EH (cell line): ENCODE results near the gene PIK3R6.

Source experiments
- DNase-seq: peaks from one replicate; pipeline ENCODE4 v3.0.0-alpha.2; 2015; ENCODE audit warnings: low read depth

Gene PIK3R6

DNA sequence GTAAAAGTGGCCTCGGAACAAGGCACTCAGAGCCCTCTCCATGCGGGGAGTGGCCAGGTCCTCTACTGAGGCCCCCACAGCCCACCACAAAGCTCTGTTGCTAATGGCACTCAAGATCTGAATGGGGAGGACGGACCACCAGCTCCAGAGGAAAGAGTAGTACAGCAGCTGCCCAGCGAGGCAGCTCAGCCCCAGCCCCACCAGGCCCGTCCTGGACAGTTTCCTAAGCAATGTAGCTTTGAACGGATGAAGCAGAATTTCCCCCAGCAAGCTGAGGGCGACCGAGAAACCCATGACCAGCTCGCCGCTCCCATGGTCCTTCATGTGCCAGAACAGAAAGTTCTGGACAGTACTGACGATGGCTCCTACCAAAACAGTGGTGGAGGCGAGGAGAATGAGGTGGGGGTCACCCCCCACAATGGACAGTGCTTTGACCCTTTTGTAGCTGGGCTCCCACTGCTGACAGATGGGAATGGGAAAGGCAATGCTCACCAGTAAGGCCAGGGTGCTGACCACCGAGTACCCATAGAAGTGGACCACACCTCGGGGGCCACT, 69.8 kb downstream of the PIK3R6 start:
- no peak for DNase-seq

DNA sequence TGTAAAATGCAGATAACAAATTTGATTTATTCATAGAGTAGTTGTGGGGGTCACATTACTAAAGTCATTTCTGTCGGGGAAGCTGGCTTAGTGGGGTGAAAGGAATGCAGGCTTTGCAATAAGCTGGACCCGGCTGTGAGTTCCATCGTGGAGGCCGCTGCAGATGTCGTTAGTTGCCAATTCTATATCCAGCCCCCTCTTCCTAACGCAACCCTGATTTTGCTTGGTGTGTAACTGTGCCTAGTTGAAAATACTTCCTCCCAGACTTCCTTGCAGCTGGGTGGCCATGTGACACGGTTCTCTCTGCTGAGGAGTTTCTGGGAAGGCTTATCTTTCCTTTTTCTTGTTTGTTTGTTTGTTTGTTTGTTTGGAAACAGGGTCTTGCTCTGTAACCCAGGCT, 72.8 kb downstream of the PIK3R6 start:
- no peak for DNase-seq

DNA sequence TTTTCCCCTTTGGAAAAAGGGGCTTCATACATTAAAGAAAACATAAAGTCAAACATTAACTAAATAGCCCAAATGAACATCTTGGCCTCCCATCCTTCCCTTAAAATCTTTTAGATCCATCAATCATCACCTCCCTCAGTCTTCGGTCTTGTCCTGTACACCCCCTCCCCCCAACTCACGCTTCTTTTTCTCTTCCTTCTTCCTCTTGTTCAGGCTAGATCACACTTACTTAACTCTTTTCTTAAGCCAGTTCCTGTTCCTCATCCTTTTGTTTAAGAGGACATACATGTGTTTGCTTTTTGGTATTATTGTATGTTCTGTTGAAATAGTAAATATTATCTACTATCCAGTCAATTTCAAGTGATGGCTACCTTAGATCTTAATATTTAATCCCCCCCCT, 73.8 kb downstream of the PIK3R6 start:
- no peak for DNase-seq

DNA sequence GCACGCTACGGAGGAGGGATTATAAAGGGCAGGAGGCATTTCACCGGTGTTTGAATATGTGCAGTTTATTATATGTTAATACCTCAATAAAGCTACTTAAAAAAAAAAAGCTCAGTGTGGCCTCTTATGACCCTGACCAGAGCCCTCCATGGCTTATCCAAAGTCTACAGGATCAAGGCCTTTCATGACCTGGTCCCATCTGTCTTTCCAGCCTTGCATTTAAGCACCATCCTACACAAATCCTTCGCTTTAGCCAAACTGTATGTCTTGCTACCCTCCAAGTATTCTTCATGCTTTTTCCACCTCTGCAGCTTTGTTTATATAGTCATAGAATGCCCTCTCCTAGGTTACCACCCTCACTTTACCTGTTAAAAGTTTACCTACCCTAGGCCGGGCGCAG, 74.8 kb downstream of the PIK3R6 start:
- no peak for DNase-seq

DNA sequence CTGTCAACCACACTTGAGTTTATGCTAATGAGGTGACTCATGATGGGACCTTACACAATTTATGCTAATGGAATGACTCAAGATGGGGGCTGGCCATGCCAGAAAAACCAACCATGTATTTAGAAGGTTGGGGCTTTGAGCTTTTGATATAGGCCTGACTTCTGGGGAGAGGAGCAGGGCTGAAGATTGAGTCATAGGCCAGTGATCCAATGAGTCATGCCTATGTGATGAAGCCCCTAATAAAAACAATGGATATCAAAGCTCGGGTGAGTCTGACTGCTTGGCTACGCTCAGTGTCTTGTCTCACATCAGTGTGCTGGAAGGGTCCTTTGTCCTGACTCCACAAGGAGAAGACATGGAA, 75.6 kb downstream of the PIK3R6 start:
- DNase-seq, result peak; percentile 82

DNA sequence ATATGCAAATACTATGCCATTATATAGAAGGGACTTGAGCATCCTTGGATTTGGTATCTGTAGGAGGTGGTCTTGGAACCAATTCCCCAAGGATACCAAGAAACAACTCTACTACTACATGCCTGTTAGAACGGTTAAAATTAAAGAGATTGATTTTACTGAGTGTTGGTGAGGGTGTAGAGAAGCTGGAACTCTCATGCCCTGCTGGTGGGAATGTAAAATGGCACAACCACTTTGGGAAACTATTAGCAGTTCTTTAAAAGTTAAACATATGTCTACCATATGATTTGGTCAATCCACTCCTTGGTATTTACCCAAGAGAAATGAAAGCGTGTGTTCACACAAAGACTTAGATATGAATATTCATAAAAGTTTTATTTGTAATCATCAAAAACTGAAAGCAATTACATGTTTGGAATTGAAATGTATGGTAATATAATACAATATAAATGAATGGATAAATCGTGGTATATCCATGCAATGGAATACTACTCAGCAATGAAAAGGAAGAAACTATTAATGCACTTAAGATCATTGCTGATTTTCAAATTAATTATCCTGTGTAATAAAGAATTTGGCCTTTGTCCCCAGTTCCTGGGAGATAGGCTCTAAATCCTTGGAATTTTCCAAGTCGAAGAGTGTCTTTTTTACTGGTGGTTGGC, 76.1 kb downstream of the PIK3R6 start:
- DNase-seq, result no peak

DNA sequence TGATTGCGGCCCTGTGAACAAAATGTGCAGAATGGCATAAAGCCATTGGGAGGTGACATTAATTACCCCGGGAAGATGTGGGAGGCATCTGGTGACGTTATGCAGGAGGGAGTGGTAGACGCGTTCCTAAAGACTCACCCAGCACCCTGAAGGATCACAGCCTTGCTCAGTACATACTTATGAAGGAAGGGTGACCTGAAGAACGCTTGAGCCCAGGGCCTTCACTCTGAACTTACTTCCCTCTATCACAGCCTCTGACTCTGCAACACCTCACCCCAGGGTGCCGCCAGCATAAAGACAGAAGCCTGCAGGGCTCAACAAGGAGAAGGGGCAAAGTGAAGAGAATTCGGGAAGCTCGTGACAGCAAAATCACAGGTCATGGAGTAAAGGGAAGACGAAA, 77.7 kb downstream of the PIK3R6 start:
- DNase-seq, result no peak

DNA sequence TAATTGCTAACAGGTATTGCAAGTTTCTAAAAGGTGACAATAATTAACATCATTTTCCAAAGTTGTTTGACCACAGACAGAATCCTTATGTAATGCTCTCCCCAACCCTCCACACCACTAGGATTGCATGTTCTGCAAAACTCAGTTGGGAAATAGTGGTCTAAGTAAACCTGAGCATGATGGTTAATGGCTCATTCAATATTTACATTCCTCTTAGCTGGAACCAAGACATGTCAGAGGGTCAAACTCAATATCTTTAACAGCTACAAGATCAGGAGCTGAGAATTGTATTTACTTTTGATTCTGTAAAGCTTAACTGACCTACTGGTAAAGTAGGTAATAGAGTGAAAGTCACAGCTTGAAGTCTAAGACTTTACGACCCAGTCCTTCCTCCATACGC, 78.5 kb downstream of the PIK3R6 start:
- DNase-seq, result no peak

DNA sequence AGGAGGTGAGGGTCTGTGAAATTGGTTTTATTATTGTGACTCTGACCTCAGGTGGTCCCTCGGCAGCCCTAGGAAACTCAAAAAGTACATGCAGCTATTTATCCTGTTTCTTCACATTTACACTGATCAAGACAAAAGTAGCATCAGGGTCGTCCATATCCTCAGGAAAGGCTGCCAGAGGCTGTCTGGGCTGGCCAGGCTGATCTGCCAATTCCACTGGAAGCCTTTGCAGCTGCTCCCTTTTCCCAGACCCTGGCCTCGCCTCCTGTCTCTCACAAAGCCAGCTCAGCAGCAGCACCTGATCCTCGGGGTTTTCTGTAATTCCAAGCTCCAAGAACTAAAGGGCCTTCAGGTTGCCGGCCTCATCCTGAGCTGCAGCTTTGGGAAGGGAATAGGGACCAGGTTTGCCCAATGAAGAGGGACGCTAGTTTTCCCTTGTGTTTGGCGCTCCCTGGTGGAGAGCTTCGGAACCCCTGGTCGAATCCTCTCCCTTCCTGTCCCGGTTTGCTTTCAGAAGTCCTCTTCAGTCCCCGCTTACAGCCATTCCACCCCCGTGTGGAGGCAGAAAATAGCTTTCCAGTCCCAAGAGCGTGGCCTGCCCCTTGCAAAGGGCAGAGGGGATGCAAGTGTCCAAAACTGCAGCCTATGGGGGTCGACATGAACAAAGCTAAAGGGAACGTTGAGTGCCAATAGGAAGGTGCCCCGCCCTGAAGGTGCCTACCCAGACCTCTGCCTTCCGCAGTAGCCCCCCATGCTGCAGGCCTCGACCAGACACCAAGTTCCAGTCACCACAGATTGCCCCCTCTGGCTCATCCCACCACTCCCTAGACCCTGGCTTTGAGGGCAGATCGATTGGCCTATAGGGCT, 81.7 kb downstream of the PIK3R6 start:
- peak; percentile 70 for DNase-seq

DNA sequence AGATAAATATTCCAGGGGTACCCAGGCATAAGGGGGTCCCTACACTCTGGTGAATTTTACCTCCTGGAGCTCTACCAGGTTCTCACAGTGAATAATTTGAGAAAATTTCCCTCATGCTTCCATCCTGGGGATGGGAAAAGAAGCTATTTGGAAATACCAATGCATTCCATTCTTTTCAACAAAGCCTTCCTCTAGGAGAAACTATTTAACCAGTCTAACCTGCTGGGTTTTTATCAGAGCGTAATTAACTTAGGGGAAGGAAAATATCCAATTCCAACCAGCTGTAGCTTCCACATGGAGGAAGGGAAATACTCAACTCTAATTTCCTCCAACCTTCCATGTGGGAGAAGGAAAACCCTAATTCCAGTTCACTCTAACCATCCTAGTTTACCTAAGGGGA, 85.3 kb downstream of the PIK3R6 start:
- DNase-seq, result no peak

DNA sequence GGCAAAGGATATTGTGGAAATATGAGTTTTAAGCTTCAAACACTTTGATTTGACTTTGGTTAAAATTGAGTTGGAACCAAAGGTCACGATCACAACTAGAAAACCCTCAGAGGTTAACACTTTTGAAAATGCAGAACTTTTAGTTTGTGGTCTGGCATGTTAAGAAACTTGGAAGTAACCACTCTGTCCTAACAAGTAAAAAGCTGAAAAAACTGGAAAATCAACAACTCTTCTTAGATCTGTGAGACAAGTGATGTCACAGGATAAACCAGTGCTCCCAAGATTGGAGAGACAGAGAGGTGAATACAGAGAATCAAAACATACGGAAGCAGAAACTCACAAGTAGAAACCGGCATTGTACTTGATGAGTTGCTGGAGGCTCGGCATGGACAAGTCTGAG, 85.7 kb downstream of the PIK3R6 start:
- no peak for DNase-seq

DNA sequence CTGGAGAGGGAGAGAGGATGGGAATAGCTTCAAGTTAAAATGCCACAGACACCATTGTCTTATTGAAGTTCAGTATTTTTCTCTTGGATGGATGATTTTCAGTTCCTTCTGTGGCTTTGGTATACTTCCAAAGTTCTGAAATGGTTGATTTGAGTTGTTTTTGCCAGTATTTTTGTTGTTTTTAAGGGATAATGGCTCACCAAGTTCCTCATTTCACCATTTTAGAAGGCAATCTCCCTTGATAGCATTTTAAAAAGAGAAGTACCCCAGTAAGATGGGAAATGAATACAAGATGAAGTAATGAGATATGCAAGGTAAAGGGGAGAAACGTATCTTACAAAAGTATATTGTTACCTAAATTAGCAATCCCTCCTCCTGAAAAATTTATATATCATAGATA, 90.6 kb downstream of the PIK3R6 start:
- no peak for DNase-seq

DNA sequence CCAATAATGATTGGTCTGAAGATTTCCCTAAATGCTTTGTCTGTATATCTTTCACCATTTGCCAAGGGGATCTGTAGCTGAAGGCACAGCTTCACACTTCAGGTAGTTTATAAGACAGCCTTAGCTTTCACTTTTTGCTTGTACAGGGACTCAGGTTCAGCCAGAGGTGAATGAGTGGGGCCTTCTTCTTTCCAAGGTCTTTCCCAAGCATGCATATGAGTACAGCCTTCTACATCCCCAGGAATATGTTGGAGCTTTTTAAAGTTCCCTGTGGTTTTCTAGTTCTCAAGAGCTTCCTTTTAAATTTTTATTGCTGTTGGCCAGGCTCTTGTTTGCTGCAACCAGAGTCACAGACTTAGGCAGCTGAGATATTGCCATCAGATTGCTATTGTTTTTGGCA, 91.2 kb downstream of the PIK3R6 start:
- DNase-seq, result no peak

DNA sequence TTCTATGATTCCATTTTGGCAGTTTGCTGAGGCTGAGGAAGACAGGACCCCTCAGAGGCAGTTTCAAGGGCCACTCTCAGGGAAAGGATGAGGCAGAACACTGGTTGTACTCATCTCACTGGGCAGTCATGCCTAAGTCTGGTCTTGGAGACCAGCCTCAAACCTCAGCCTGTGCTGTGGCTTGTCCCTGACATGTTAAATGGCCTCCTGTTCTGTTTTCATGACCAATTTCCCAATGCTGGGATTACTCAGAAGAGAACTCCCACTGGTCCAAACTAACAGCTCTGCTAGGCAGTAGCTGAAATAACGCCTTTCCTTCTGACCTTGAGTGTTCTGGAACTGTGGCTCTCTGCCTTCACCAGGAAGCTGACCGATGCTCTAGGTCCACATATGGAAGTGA, 100.7 kb downstream of the PIK3R6 start:
- DNase-seq, result no peak

DNA sequence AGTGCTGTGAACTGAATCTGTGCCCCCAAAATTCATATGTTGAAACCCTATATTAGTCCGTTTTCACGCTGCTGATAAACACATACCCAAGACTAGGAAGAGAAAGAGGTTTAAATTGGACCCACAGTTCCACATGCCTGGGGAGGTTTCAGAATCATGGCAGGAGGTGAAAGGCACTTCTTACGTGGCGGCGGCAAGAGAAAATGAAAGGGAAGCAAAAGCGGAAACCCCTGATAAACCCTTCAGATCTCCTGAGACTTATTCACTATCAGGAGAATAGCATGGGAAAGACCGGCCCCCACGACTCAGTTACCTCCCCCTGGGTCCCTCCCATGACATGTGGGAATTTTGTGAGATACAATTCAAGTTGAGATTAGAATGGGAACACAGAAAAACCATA, 105.5 kb downstream of the PIK3R6 start:
- no peak for DNase-seq

DNA sequence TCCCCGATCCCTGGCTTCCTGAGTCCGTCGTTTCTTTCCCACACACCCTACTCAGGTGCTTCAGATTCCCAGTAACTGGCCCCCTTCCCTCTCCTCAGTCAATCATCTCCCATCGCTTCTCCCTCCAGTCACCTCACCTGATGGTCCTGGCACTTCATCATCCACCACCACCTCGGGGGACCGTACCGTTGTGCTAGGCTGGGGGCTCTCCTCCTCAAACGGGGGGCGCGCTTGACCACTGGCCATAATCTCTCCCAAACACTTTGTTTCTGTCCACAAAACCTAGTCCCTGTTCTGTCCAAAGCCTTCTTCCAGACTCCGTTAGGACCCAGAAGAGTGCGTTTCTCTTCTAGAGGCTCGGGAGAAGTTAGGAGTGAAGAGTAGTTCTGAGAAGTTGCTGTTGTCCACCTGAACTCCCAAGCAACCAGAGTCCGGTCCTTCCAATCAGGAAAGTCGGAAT, 109.3 kb downstream of the PIK3R6 start, which contains the start of gene SPDYE4:
Gene SPDYE4, minus strand, starts transcription at position 410 of the 460 bp plus-strand sequence. Its CDS starts 164 bp downstream, at position 246.
- DNase-seq, result no peak

DNA sequence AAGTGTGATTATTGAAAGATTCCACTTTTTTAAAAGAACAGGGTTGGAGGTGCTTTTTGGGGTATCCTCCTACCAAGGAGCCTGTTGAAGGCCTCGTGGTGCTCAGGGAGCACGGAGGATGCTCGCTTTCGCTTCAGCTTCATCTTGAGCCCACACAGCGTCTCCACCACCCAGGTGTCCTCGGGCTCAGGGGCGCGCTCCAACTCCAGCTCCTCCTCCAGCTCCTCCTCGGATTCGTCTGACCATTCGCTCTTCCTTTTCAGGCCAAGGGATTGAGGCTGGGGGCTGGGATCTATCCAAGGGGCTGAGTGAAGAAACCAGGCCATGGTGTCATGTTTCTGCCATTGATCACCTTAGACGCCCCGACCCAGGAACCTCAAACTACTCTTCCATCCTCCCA, 110.3 kb downstream of the PIK3R6 start:
- no peak for DNase-seq

DNA sequence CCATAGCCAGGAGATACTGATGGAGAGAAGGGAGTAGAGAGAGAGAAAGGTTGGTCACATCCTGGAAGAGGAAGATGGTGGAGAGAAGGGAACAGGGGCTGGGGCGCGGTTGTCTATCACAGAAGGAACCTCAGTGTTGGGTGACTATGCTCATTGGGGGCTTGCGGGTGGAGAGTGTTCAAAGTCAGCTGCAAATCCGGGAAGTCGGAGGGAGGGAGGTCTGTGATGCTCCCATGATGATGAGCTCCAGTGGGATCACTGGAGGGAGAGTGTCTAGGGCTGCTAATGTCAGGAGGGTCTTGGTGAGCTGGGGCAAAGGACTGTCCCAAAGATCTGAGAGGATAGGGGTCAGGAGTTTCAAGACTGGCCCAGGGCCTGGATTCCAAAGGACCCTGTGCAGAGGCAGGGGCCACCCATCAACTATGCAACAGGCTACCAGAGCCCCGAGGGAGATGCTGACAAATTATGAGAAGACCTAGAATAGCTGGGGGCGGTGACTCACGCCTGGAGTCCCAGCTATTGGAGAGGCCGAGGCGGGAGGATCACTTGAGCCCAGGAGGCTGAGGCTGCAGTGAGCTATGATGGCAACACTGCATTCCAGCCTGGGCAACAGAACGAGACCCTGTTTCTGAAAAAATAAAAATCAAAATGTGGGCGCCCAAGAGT, 111.8 kb downstream of the PIK3R6 start:
- no peak for DNase-seq

DNA sequence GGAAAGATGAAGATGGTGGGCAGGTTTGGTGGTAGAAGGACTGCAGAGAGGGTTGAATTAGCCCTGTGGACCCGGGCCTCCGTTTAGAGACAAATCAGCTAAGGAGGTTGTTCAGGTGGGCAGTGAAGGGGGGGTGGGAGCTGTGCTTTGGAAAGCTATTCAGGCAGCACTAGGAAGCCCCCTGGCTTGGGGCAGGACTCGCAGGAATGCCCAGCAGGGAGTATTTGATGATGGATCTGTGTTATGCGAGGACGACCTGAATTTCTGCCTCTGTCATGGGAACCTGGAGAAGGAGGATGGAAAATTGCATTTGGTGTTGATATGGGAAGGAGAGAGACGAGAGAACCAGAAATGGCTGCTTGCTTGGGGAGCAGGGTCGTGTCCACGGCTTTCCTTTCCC, 112.6 kb downstream of the PIK3R6 start:
- no peak for DNase-seq

DNA sequence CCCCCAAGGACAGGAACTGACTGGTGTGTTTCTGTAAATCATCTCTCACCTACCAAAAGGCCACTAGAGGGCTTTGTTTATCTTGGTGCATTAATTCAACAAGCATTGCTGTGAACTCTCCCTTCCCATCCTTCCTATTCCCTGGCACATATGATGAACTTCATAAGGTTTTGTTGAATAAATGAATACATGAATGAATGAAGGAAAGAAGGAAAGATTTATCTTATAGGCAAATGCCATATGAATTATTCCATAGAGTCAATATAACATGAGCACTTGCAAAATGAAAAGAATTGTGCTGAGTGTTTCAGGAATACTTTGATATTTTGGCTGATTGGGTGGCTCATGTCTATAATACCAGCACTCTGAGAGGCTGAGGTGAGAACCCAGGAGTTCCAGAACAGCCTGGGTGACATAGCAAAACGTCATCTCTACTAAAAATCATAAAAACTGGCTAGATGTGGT, 113.5 kb downstream of the PIK3R6 start:
- DNase-seq, result peak; percentile 29

DNA sequence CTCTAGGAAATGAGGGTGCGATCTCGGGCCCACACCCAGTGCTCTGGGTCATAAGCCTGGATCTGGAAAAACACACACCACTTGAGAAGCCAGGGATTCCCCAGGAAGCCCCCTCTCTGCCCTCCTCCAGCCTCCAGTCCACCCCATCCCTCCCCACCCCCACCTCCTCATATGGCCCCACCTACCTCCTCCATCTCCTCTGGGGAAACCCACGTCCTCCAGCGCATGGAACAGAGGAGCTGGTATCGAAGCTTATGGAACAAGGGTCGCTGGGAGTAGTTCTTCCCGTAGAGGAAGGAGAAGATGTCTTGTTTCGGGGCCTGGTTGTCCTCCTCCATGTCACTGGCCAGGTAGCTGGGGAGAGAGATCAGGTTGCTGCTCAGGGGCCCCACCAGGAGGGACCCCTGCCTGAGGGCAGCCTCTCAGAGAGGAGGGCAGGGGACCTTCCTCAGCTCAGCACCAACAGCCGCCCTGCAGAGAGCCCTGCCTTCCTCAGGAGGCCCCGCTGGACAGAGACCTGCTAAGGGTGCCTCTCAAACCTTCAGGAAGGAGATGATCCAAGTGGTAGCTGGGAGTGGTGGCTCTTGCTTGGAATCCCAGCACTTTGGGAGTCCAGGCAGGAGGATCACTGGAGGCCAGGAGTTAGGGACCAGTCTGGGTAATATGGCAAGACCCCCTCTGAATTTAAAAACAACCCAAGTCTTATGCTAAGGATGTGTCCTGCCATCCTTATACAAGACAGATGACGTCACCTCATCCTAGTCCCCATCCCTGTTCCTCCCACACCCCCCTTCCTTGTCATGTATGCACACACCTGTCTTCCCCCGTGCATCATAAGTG, 114.1 kb downstream of the PIK3R6 start:
- no peak for DNase-seq
